ENCODE measurements around the gene POU3F4. TPM values are rescaled to one million over a fixed set of nuclear protein-coding genes. Genes with fewer than 3 reads are reported as not detected.

The POU3F4 gene
- total RNA-seq, 6 donors from 2014 or later, result not detected

DNA sequence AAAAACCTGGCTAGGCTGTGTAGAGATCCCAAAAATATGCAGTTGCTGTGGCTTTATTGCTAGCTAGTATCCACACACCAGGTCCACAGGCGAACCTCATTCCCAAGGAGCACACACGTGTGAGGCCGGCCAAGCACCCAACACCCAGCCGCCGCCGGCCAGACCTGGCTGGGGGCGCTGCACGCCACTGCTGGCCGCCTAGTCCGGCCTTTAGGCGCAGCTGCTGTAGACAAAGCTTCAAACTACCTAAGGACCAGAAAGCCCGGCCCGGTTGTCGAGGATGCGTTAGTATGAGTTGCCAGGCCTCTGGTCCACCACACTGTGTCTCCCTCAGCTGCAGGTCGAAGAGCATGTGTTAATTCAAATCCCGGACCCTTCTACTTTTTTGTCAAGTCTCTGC is 3.1 kb downstream of the POU3F4 start:
- 15 to 40% methylated on average over 10 to 17 of the region's 17 CpGs for WGBS, 2 donors
- TF ChIP-seq EP300 (IDR thresholded peaks at IDR 0.05), result no peak
- TF ChIP-seq POLR2A (IDR thresholded peaks at IDR 0.05), result no peak
- TF ChIP-seq, protein P1, sequence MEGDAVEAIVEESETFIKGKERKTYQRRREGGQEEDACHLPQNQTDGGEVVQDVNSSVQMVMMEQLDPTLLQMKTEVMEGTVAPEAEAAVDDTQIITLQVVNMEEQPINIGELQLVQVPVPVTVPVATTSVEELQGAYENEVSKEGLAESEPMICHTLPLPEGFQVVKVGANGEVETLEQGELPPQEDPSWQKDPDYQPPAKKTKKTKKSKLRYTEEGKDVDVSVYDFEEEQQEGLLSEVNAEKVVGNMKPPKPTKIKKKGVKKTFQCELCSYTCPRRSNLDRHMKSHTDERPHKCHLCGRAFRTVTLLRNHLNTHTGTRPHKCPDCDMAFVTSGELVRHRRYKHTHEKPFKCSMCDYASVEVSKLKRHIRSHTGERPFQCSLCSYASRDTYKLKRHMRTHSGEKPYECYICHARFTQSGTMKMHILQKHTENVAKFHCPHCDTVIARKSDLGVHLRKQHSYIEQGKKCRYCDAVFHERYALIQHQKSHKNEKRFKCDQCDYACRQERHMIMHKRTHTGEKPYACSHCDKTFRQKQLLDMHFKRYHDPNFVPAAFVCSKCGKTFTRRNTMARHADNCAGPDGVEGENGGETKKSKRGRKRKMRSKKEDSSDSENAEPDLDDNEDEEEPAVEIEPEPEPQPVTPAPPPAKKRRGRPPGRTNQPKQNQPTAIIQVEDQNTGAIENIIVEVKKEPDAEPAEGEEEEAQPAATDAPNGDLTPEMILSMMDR (IDR thresholded peaks at IDR 0.05), result no peak
- TF ChIP-seq POLR2AphosphoS5 (IDR thresholded peaks at IDR 0.05), result no peak
- Histone ChIP-seq H3K27me3 (peaks cover 0 to 8% (median 0%) of the 10 kb centered on the region in 4 donors), H3K4me1 (no peaks in the 10 kb centered on the region), H3K36me3 (no peaks in the 10 kb centered on the region), H3K27ac (no peak overlapping the region), H3K4me3 (no peak overlapping the region), H3K9me3 (peaks cover 0 to 4% (median 0%) of the 10 kb centered on the region in 4 donors)
- peak in 1 of 2 donors; percentile 30 for DNase-seq
- no peak for ATAC-seq (ENCODE audit: low FRiP score in 2 of 2)

DNA sequence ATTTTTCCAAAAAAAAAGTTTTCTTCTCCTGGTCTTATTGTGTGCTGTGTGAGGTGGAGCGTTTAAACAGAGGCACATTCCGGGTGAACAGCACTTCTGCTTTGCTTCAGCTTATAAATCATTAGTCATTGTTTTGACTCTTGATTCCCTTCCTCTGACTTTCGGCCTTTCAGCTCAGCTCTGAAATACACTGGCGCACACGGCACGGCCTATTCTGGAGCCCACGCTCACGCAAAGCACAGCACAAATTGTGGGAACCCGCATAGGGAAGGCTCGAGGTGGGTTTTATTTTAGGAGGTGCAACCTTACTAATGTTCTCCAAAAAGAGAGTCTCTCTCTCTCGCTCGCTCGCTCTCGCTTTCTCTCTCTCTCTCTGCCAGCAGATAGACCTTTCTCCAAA is 4.0 kb downstream of the POU3F4 start:
- no peak for TF ChIP-seq POLR2A (IDR thresholded peaks at IDR 0.05)
- Histone ChIP-seq H3K9me3 (peaks cover 0 to 4% (median 0%) of the 10 kb centered on the region in 4 donors), H3K27me3 (peaks cover 0 to 8% (median 0%) of the 10 kb centered on the region in 4 donors)

DNA sequence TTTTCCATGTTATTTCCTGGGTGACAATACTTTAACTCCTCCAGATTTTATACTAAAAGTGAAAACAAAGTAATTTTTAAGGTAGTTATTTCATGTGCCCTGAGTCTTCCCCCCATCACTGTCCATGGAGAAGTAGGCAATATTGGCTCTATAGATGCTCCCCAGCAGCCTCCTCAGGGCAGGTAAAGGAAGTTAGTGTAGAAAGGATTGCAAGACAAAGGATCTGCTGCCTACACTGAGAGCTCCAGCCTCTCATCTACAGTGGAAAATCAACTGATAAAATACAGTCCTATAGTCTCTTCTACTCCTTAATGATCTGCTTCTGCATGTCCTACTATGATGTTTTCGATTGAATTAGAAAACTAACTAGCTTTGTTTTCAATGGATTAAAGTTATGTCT is 8.5 kb downstream of the POU3F4 start:
- no peaks in the 10 kb centered on the region for H3K9me3 ChIP-seq
- WGBS, 2 donors, result 75% methylated on average over 1 of the region's 1 CpG

More for the DNA sequence above, 4.0 kb downstream of the POU3F4 start:
- no peak overlapping the region for H3K4me3 ChIP-seq
- no peak for DNase-seq
- H3K27ac ChIP-seq, result no peak overlapping the region
- 47 to 59% methylated on average over 14 of the region's 14 CpGs for WGBS, 2 donors
- no peaks in the 10 kb centered on the region for H3K36me3 ChIP-seq
- H3K4me1 ChIP-seq, result no peaks in the 10 kb centered on the region
- ATAC-seq (ENCODE audit: low FRiP score in 2 of 2), result no peak

DNA sequence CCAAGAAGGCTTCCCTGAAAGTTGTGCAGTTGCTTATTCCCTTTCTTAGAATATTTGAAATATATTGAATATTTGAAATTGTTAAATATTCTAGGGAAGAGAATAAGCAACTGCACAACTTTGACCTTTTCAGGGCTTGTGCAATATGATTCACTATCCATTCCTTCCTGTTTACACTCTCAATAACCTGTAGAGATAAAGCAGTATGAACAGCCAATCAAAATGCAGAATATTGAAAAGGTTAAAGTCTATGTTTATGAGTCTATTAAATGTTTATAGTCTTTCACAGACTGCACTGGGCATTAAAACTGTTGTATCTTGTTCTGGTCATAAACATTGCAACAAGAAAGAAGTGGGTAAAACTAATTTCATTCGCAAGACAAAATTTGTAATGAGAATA is 13.8 kb downstream of the POU3F4 start:
- Histone ChIP-seq H3K36me3 (no peaks in the 10 kb centered on the region), H3K4me3 (no peak overlapping the region), H3K27ac (no peak overlapping the region), H3K27me3 (no peaks in the 10 kb centered on the region), H3K9me3 (no peaks in the 10 kb centered on the region), H3K4me1 (no peaks in the 10 kb centered on the region)
- ATAC-seq (ENCODE audit: low FRiP score in 2 of 2), result no peak
- WGBS, 2 donors, result 79 to 93% methylated on average over 1 of the region's 1 CpG
- no peak for DNase-seq
- TF ChIP-seq POLR2A (IDR thresholded peaks at IDR 0.05) (no peak), POLR2AphosphoS5 (IDR thresholded peaks at IDR 0.05) (no peak), EP300 (IDR thresholded peaks at IDR 0.05) (no peak)
- TF ChIP-seq, protein P1 (IDR thresholded peaks at IDR 0.05), result no peak

More for the DNA sequence above, 8.5 kb downstream of the POU3F4 start:
- Histone ChIP-seq H3K4me3 (no peak overlapping the region), H3K27me3 (no peaks in the 10 kb centered on the region), H3K27ac (no peak overlapping the region), H3K4me1 (no peaks in the 10 kb centered on the region), H3K36me3 (no peaks in the 10 kb centered on the region)
- TF ChIP-seq POLR2AphosphoS5 (IDR thresholded peaks at IDR 0.05) (no peak), EP300 (IDR thresholded peaks at IDR 0.05) (no peak), POLR2A (IDR thresholded peaks at IDR 0.05) (no peak)
- TF ChIP-seq, protein P1 (IDR thresholded peaks at IDR 0.05), result no peak
- DNase-seq, result no peak
- no peak for ATAC-seq (ENCODE audit: low FRiP score in 2 of 2)

DNA sequence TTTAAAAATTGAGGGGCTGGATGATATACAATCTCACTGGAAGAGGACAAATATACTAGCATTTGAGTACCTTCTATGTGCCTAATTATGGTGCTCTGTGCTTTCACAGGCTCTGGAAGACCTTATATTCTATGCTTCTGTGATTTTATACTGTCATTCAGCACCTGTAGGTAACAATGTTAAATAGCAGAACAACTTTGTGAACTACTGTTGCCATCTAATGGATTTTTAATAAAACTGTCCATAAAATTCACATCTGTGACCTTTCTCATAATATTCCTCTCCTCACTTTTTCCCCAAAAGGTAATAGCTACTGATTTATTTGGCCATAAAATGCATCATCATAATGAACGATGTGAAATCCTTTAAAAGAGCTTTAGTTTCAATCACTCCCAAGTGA is 21.9 kb downstream of the POU3F4 start:
- ATAC-seq (ENCODE audit: low FRiP score in 2 of 2) (no peak), DNase-seq (no peak)
- H3K9me3 ChIP-seq, result no peaks in the 10 kb centered on the region
- H3K4me3 ChIP-seq, result no peak overlapping the region
- TF ChIP-seq POLR2AphosphoS5 (IDR thresholded peaks at IDR 0.05), result no peak
- TF ChIP-seq POLR2A (IDR thresholded peaks at IDR 0.05), result no peak
- TF ChIP-seq, protein P1 (IDR thresholded peaks at IDR 0.05), result no peak
- no peak for TF ChIP-seq EP300 (IDR thresholded peaks at IDR 0.05)
- H3K27ac ChIP-seq, result no peak overlapping the region
- H3K36me3 ChIP-seq, result no peaks in the 10 kb centered on the region
- H3K27me3 ChIP-seq, result no peaks in the 10 kb centered on the region
- WGBS, 2 donors, result 65 to 72% methylated on average over 1 of the region's 1 CpG
- H3K4me1 ChIP-seq, result no peaks in the 10 kb centered on the region

Measured in upper lobe of left lung (tissue), 6 donors.